HEK293 (cell line): ENCODE results near the gene SYNDIG1L.

Experiments
- CTCF ChIA-PET: fragments of 350-600 bp; formaldehyde crosslinking; extraction: SDS; loops from one replicate; lab custom pipeline; 2021; ENCODE audit warnings: antibody characterized with exemption; lab: Yijun Ruan, JAX
- POLR2A ChIA-PET: fragments of 300-600 bp; formaldehyde crosslinking; extraction: SDS; loops from one replicate; lab custom pipeline; 2020; ENCODE audit warnings: antibody characterized with exemption, inconsistent platforms; lab: Yijun Ruan, JAX
- H3K27ac ChIP-seq: fragments of 200-500 bp; sonication (Bioruptor generic); 2 replicates; pipeline ENCODE4 v1.5.1; 2014; ENCODE audit warnings: low read depth, low read length, control low read depth, inconsistent platforms; ENCODE audit errors: extremely low read depth
- H3K36me3 ChIP-seq, 2 experiments: fragments of 200-500 bp in 1 of 2; sonication (Bioruptor generic) in 1 of 2; 1 replicate in 1 of 2; 2 replicates in 1 of 2; pipeline ENCODE4 v1.5.1; 2014 to 2017; ENCODE audit warnings: inconsistent platforms in 2 of 2, low read length in 2 of 2; ENCODE audit not compliant: control insufficient read depth in 2 of 2, insufficient read depth in 1 of 2
- H3K4me1 ChIP-seq: fragments of 200-500 bp; sonication (Bioruptor generic); 2 replicates; pipeline ENCODE4 v1.5.1; 2014; ENCODE audit warnings: mild to moderate bottlenecking, low read length, inconsistent platforms; ENCODE audit not compliant: control insufficient read depth, insufficient read depth
- H3K4me3 ChIP-seq: 2 replicates; pipeline ENCODE4 v1.5.1; 2011; ENCODE audit warnings: low read depth, mild to moderate bottlenecking, control low read depth, low read length, moderate library complexity
- H3K9me3 ChIP-seq: fragments of 200-500 bp; sonication (Bioruptor generic); 2 replicates; pipeline ENCODE4 v1.5.1; 2014; ENCODE audit warnings: low read depth, low read length, inconsistent platforms; ENCODE audit not compliant: control insufficient read depth, insufficient read depth
- AEBP2 ChIP-seq: fragments of 450-650 bp; formaldehyde crosslinking; IDR thresholded peaks from 2 replicates; pipeline ENCODE4 v1.5.1; 2016; ENCODE audit warnings: missing biosample characterization, missing genetic modification characterization, borderline replicate concordance
- EGR2 ChIP-seq: fragments of 450-650 bp; formaldehyde crosslinking; IDR thresholded peaks from 2 replicates; pipeline ENCODE4 v1.5.1; 2016; ENCODE audit warnings: low read depth, missing biosample characterization, missing genetic modification characterization
- ELK4 ChIP-seq: IDR thresholded peaks from 2 replicates; pipeline ENCODE4 v1.6.1; 2011; ENCODE audit warnings: mild to moderate bottlenecking, low read depth, low read length, borderline replicate concordance
- HIC1 ChIP-seq: fragments of 450-650 bp; formaldehyde crosslinking; IDR thresholded peaks from 2 replicates; pipeline ENCODE4 v1.5.1; 2016; ENCODE audit warnings: missing biosample characterization, missing genetic modification characterization
- HOXA7 ChIP-seq: sonication (generic); formaldehyde crosslinking; IDR thresholded peaks from 2 replicates; pipeline ENCODE4 v1.8.1; 2022; ENCODE audit warnings: missing genetic modification reagents, borderline replicate concordance
- HOXC10 ChIP-seq: sonication (generic); formaldehyde crosslinking; IDR thresholded peaks from 2 replicates; pipeline ENCODE4 v1.8.1; 2023; ENCODE audit warnings: mild to moderate bottlenecking, missing genetic modification reagents
- KLF16 ChIP-seq: fragments of 450-650 bp; formaldehyde crosslinking; IDR thresholded peaks from 2 replicates; pipeline ENCODE4 v1.5.1; 2017; ENCODE audit warnings: missing biosample characterization, missing genetic modification characterization
- MYNN ChIP-seq: fragments of 450-650 bp; formaldehyde crosslinking; IDR thresholded peaks from 2 replicates; pipeline ENCODE4 v1.5.1; 2016; ENCODE audit warnings: missing biosample characterization, missing genetic modification characterization, borderline replicate concordance
- TSHZ1 ChIP-seq: fragments of 450-650 bp; formaldehyde crosslinking; IDR thresholded peaks from 2 replicates; pipeline ENCODE4 v1.5.1; 2016; ENCODE audit warnings: missing biosample characterization, missing genetic modification characterization, borderline replicate concordance
- WT1 ChIP-seq: fragments of 450-650 bp; formaldehyde crosslinking; IDR thresholded peaks from 2 replicates; pipeline ENCODE4 v1.5.1; 2016; ENCODE audit warnings: missing biosample characterization, missing genetic modification characterization
- ZFHX2 ChIP-seq: fragments of 450-650 bp; formaldehyde crosslinking; conservative IDR thresholded peaks from 2 replicates; pipeline ENCODE4 v1.5.1; 2016; ENCODE audit warnings: missing biosample characterization, missing genetic modification characterization
- ZNF121 ChIP-seq: fragments of 450-650 bp; formaldehyde crosslinking; IDR thresholded peaks from 2 replicates; pipeline ENCODE4 v1.5.1; 2016; ENCODE audit warnings: missing biosample characterization, missing genetic modification characterization
- ZNF169 ChIP-seq: fragments of 450-650 bp; formaldehyde crosslinking; IDR thresholded peaks from 2 replicates; pipeline ENCODE4 v1.5.1; 2016; ENCODE audit warnings: missing biosample characterization, missing genetic modification characterization
- ZNF18 ChIP-seq: fragments of 450-650 bp; formaldehyde crosslinking; IDR thresholded peaks from 2 replicates; pipeline ENCODE4 v1.5.1; 2016; ENCODE audit warnings: missing biosample characterization, missing genetic modification characterization
- ZNF19 ChIP-seq: fragments of 450-650 bp; formaldehyde crosslinking; IDR thresholded peaks from 2 replicates; pipeline ENCODE4; 2016; ENCODE audit warnings: missing biosample characterization, missing genetic modification characterization, low read depth
- ZNF214 ChIP-seq: fragments of 450-650 bp; formaldehyde crosslinking; IDR thresholded peaks from 2 replicates; pipeline ENCODE4 v1.5.1; 2017; ENCODE audit warnings: missing biosample characterization, mild to moderate bottlenecking, missing genetic modification characterization, borderline replicate concordance
- ZNF274 ChIP-seq, 2 experiments: fragments of 200-500 bp in 1 of 2; fragments of 450-650 bp in 1 of 2; sonication (Bioruptor generic) in 1 of 2; formaldehyde crosslinking in 1 of 2; IDR thresholded peaks; 2 replicates each; pipeline versions ENCODE4 v1.5.1 to v1.6.1; 2014 to 2016; ENCODE audit warnings: borderline replicate concordance in 1 of 2, inconsistent platforms in 1 of 2, low read length in 1 of 2, missing biosample characterization in 1 of 2, missing genetic modification characterization in 1 of 2
- ZNF311 ChIP-seq: fragments of 450-650 bp; formaldehyde crosslinking; IDR thresholded peaks from 2 replicates; pipeline ENCODE4 v1.5.1; 2017; ENCODE audit warnings: missing biosample characterization, missing genetic modification characterization, borderline replicate concordance
- ZNF416 ChIP-seq: fragments of 450-650 bp; formaldehyde crosslinking; IDR thresholded peaks from 2 replicates; pipeline ENCODE4 v1.5.1; 2016; ENCODE audit warnings: missing biosample characterization, missing genetic modification characterization
- ZNF449 ChIP-seq: fragments of 450-650 bp; formaldehyde crosslinking; IDR thresholded peaks from 2 replicates; pipeline ENCODE4 v1.5.1; 2017; ENCODE audit warnings: missing biosample characterization, mild to moderate bottlenecking, missing genetic modification characterization, moderate library complexity
- ZNF510 ChIP-seq: fragments of 450-650 bp; formaldehyde crosslinking; IDR thresholded peaks from 2 replicates; pipeline ENCODE4 v1.5.1; 2018; ENCODE audit warnings: mild to moderate bottlenecking, missing genetic modification characterization, missing biosample characterization; ENCODE audit not compliant: insufficient replicate concordance
- ZNF514 ChIP-seq: fragments of 450-650 bp; formaldehyde crosslinking; IDR thresholded peaks from 2 replicates; pipeline ENCODE4 v1.5.1; 2016; ENCODE audit warnings: missing biosample characterization, missing genetic modification characterization
- ZNF600 ChIP-seq: fragments of 450-650 bp; formaldehyde crosslinking; IDR thresholded peaks from 2 replicates; pipeline ENCODE4 v1.5.1; 2016; ENCODE audit warnings: missing biosample characterization, missing genetic modification characterization
- ZNF660 ChIP-seq: fragments of 450-650 bp; IDR thresholded peaks from 2 replicates; pipeline ENCODE4 v1.5.1; 2018; ENCODE audit warnings: missing biosample characterization, mild to moderate bottlenecking, missing genetic modification characterization
- ZNF747 ChIP-seq: fragments of 450-650 bp; formaldehyde crosslinking; IDR thresholded peaks from 2 replicates; pipeline ENCODE4 v1.5.1; 2016; ENCODE audit warnings: missing biosample characterization, missing genetic modification characterization
- ZSCAN23 ChIP-seq: fragments of 450-650 bp; formaldehyde crosslinking; IDR thresholded peaks from 2 replicates; pipeline ENCODE4 v1.5.1; 2016; ENCODE audit warnings: missing biosample characterization, missing genetic modification characterization

Gene SYNDIG1L

GRCh38 chr14:74459289-74459946 is 33.4 kb upstream of the SYNDIG1L start:
- H3K27ac ChIP-seq = no peak overlapping the region
- ChIA-PET POLR2A (no interaction called here), CTCF (interaction anchor here (0.5 to 2.2 kb wide), 11 partner anchors 8 to 156 kb away, joined by 3 to 10 read pairs (median 4); no protein-coding TSS in a partner anchor)
- no peak for TF ChIP-seq ZNF169
- no peak for TF ChIP-seq ZNF600
- TF ChIP-seq EGR2 (tag by site-specific recombination) = 0 out of 2 replicates have a peak, but pooled peaks have one; percentile 34
- no peak for TF ChIP-seq ZNF274 (IDR thresholded peaks at IDR 0.05; ENCODE audit: low read length)
- TF ChIP-seq ZNF274 (tag by site-specific recombination; IDR thresholded peaks at IDR 0.05; ENCODE audit: borderline replicate concordance) = no peak
- TF ChIP-seq ZNF214 (tag by site-specific recombination) = no peak
- TF ChIP-seq ZSCAN23 (tag by site-specific recombination) = no peak
- TF ChIP-seq ZFHX2 = peak; percentile 72
- TF ChIP-seq ZNF416 (tag by site-specific recombination) = no peak
- TF ChIP-seq ZNF660 (tag by site-specific recombination) = 0 out of 2 replicates have a peak, but pooled peaks have one; percentile 29
- TF ChIP-seq ZNF311 (tag by site-specific recombination) = no peak
- TF ChIP-seq ZNF449 (tag by site-specific recombination) = no peak
- TF ChIP-seq HOXA7 (CRISPR knock-in tag) = no peak
- TF ChIP-seq WT1 = no peak
- no peak for TF ChIP-seq HOXC10 (CRISPR knock-in tag)
- TF ChIP-seq KLF16 (tag by site-specific recombination) = no peak
- TF ChIP-seq ZNF18 (tag by site-specific recombination) = no peak
- TF ChIP-seq ZNF514 = no peak
- TF ChIP-seq MYNN = no peak
- TF ChIP-seq ZNF510 = no peak
- TF ChIP-seq ZNF121 (tag by site-specific recombination) = no peak
- TF ChIP-seq HIC1 = no peak
- no peak for TF ChIP-seq AEBP2 (tag by site-specific recombination)
- no peak for TF ChIP-seq ZNF747
- TF ChIP-seq ZNF19 (tag by site-specific recombination) = no peak
- TF ChIP-seq TSHZ1 (tag by site-specific recombination) = no peak
- TF ChIP-seq ELK4 = no peak

More at GRCh38 chr14:74459289-74459946, 33.4 kb upstream of the SYNDIG1L start:
- Histone ChIP-seq H3K4me1 (no peaks in the 10 kb centered on the region), H3K9me3 (no peaks in the 10 kb centered on the region), H3K36me3 (no peaks in the 10 kb centered on the region), H3K4me3 (no peak overlapping the region)
